ENCODE measurements around the gene CD14.

- no peak for TF ChIP-seq POLR2A (IDR thresholded peaks at IDR 0.05)
- no peak for TF ChIP-seq CTCF (IDR thresholded peaks at IDR 0.05)
Observed at GRCh38 chr5:140678993-140679392, 46.0 kb upstream of the CD14 start.
